Measurements from ENCODE around the gene FMO3.

DNA sequence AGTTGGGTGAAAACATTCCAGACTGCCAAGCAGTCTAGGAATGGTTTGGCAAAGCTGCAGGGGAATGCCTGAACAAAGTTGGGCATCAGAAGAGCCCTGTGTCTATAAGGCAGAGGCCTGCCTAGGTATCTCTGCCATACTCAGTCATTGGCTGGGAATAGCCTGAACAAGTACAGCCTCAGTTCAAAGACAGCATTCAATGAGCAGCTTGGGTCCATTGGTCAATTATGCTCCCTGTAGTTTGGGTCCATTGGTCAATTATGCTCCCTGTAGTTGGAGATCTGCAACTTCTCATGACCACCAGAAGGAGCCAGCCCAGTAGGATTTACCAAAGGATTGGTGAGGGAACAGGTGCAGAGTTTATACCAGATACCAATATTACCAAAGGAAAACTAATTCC, 31.6 kb downstream of the FMO3 start:
- TF ChIP-seq, protein P1, sequence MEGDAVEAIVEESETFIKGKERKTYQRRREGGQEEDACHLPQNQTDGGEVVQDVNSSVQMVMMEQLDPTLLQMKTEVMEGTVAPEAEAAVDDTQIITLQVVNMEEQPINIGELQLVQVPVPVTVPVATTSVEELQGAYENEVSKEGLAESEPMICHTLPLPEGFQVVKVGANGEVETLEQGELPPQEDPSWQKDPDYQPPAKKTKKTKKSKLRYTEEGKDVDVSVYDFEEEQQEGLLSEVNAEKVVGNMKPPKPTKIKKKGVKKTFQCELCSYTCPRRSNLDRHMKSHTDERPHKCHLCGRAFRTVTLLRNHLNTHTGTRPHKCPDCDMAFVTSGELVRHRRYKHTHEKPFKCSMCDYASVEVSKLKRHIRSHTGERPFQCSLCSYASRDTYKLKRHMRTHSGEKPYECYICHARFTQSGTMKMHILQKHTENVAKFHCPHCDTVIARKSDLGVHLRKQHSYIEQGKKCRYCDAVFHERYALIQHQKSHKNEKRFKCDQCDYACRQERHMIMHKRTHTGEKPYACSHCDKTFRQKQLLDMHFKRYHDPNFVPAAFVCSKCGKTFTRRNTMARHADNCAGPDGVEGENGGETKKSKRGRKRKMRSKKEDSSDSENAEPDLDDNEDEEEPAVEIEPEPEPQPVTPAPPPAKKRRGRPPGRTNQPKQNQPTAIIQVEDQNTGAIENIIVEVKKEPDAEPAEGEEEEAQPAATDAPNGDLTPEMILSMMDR (IDR thresholded peaks at IDR 0.05 in 8 of 11, conservative IDR thresholded peaks at IDR 0.05 in 3 of 11), result no peak
- no peak for TF ChIP-seq POLR2A (IDR thresholded peaks at IDR 0.05)
- no peak for TF ChIP-seq POLR2AphosphoS5 (IDR thresholded peaks at IDR 0.05)
